Measurements from ENCODE around the gene CDC14C. TPM values are rescaled to one million over a fixed set of nuclear protein-coding genes. Genes with fewer than 3 reads are reported as not detected.

Gene CDC14C
- not detected for total RNA-seq
- polyA plus RNA-seq, result not detected

- Mint-ChIP-seq H3K9me3 (peaks cover 0 to 2% (median 0%) of the 10 kb centered on the region in 5 donors), H3K27ac (no peak within 1 kb of the TSS), H3K4me1 (no peaks in the 10 kb centered on the region), H3K4me3 (no peak within 1 kb of the TSS), H3K36me3 (no peaks in the 10 kb centered on the region), H3K27me3 (no peaks in the 10 kb centered on the region)
- CTCF ChIA-PET, result no interaction called here
- Histone ChIP-seq H3K36me3 (ENCODE audit: insufficient read depth, low read length) (no peaks in the 10 kb centered on the region), H3K27ac (ENCODE audit: low read depth, low read length) (no peak within 1 kb of the TSS), H3K4me3 (ENCODE audit: low read length) (no peak within 1 kb of the TSS), H3K27me3 (ENCODE audit: insufficient read depth, low read length, poor library complexity, severe bottlenecking) (no peaks in the 10 kb centered on the region), H3K4me1 (ENCODE audit: insufficient read depth, low read length) (no peaks in the 10 kb centered on the region), H3K9me3 (ENCODE audit: low read length) (no peaks in the 10 kb centered on the region)
- no peak for DNase-seq
- POLR2A ChIA-PET, result no interaction called here
Measured at GRCh38 chr7:48924433-48924832, at the start of gene CDC14C. TSS of gene CDC14C (plus strand) at chr7:48924547. CDS start at chr7:48924673, 126 bp downstream.

DNA sequence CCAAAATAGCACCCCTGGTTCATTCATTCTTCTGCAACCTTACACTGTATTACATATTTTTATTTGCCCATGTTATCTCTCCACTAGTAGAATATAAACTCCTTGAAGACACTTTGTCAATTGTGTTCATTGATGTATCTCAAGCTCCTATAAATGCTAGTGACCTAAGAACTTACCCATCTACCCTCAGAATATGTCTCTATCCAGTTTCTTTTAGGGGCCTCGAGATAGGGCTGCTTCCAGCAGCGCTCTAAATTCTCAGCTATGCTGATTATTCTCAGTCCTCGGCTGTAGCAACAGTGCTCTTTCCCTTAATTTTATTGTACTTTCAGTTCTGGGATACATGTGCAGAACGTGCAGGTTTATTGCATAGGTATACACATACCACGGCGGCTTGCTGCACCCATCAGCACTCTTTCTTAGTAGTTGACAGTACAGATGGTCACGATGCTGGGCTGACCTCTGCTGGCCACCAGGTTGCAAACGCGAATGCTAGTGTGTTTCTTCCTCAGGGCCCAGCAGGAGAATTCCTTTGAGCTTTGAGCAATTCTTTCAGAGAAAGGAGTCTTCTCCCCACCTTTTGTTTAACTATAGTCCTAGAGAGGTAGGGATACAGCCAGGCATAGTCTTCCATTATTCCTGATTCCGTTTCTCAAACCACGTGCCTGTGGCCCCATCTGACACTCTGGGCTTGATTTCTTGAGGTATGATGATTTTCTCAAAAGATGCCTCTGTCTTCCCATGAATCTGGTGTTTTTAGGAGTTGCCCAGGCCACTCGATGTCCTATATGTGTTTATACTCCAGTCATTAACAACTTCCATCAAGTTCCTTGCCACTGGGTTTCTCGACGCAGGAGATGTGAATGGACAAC lies 49.1 kb upstream of the CDC14C start:
- H3K4me3 ChIP-seq (ENCODE audit: low read length), result no peak overlapping the region
- CTCF ChIA-PET, result no interaction called here
- Mint-ChIP-seq H3K27me3 (no peaks in the 10 kb centered on the region), H3K4me3 (no peak overlapping the region), H3K4me1 (no peaks in the 10 kb centered on the region), H3K27ac (no peak overlapping the region), H3K9me3 (peaks cover 0 to 9% (median 2%) of the 10 kb centered on the region in 5 donors), H3K36me3 (no peaks in the 10 kb centered on the region)
- POLR2A ChIA-PET, result no interaction called here
- H3K4me1 ChIP-seq (ENCODE audit: insufficient read depth, low read length), result no peaks in the 10 kb centered on the region
- no peak overlapping the region for H3K27ac ChIP-seq (ENCODE audit: low read depth, low read length)
- no peaks in the 10 kb centered on the region for H3K9me3 ChIP-seq (ENCODE audit: low read length)
- no peaks in the 10 kb centered on the region for H3K36me3 ChIP-seq (ENCODE audit: insufficient read depth, low read length)
- no peak for DNase-seq
- no peaks in the 10 kb centered on the region for H3K27me3 ChIP-seq (ENCODE audit: insufficient read depth, low read length, poor library complexity, severe bottlenecking)

GRCh38 chr7:48876087-48876486 lies 48.3 kb upstream of the CDC14C start:
- Histone ChIP-seq H3K27ac (ENCODE audit: low read depth, low read length) (no peak overlapping the region), H3K9me3 (ENCODE audit: low read length) (no peaks in the 10 kb centered on the region), H3K36me3 (ENCODE audit: insufficient read depth, low read length) (no peaks in the 10 kb centered on the region), H3K27me3 (ENCODE audit: insufficient read depth, low read length, poor library complexity, severe bottlenecking) (no peaks in the 10 kb centered on the region), H3K4me1 (ENCODE audit: insufficient read depth, low read length) (no peaks in the 10 kb centered on the region), H3K4me3 (ENCODE audit: low read length) (no peak overlapping the region)
- Mint-ChIP-seq H3K9me3 (peaks cover 0 to 11% (median 4%) of the 10 kb centered on the region in 5 donors), H3K27me3 (no peaks in the 10 kb centered on the region), H3K36me3 (no peaks in the 10 kb centered on the region), H3K27ac (no peak overlapping the region), H3K4me1 (no peaks in the 10 kb centered on the region), H3K4me3 (no peak overlapping the region)
- CTCF ChIA-PET, result no interaction called here
- DNase-seq, result no peak
- POLR2A ChIA-PET, result no interaction called here

DNA sequence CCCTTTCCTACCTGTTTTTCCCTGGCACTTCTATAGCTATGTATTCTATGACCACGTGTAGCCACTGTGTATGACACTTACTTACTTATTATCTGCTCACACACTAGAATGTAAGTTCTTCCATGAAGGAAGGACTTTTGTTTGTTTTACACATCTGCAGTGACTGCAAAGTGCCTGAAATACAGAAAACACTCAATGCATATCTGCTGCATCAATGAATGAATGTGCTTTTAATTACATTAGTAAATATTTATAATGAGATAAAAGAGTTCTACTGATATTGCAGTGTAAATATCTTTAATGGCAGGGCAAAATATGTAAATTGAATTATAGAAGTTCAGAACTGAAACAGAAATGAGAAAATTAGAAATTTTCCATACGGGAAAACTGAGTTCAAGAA lies 43.5 kb upstream of the CDC14C start:
- H3K4me1 Mint-ChIP-seq, result no peaks in the 10 kb centered on the region
- Histone ChIP-seq H3K9me3 (ENCODE audit: low read length) (no peaks in the 10 kb centered on the region), H3K4me3 (ENCODE audit: low read length) (no peak overlapping the region), H3K27ac (ENCODE audit: low read depth, low read length) (no peak overlapping the region), H3K36me3 (ENCODE audit: insufficient read depth, low read length) (no peaks in the 10 kb centered on the region), H3K27me3 (ENCODE audit: insufficient read depth, low read length, poor library complexity, severe bottlenecking) (no peaks in the 10 kb centered on the region), H3K4me1 (ENCODE audit: insufficient read depth, low read length) (no peaks in the 10 kb centered on the region)
- ChIA-PET CTCF (no interaction called here), POLR2A (no interaction called here)
- peaks cover 6 to 12% (median 10%) of the 10 kb centered on the region in 5 donors for H3K9me3 Mint-ChIP-seq
- H3K36me3 Mint-ChIP-seq, result no peaks in the 10 kb centered on the region
- H3K4me3 Mint-ChIP-seq, result no peak overlapping the region
- DNase-seq, result no peak
- no peak overlapping the region for H3K27ac Mint-ChIP-seq
- peaks cover 0 to 2% of the 10 kb centered on the region in 2 donors for H3K27me3 Mint-ChIP-seq

DNA sequence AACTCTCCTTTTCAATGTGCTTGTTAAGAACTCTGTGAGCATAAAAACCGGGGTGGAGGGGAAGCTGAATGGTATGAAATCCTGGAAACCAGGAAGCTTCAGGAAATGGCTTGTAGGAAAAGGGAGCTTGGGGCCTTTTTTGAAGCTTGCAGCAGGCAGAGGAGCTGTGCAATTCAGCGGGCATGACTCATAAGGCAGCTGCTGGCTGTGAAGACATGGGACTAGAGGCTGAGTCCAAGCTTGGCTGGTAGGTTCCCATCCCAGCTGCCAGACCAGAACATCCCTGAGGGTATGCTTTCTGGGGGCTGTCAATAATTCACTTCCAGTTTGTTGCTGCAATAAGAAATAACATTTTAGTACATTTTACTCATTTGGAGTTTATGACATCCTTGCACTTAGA lies 36.8 kb upstream of the CDC14C start:
- no peak overlapping the region for H3K4me3 Mint-ChIP-seq
- H3K36me3 ChIP-seq (ENCODE audit: insufficient read depth, low read length), result no peaks in the 10 kb centered on the region
- H3K4me1 Mint-ChIP-seq, result no peaks in the 10 kb centered on the region
- no peaks in the 10 kb centered on the region for H3K4me1 ChIP-seq (ENCODE audit: insufficient read depth, low read length)
- H3K27me3 ChIP-seq (ENCODE audit: insufficient read depth, low read length, poor library complexity, severe bottlenecking), result no peaks in the 10 kb centered on the region
- peaks cover 10 to 27% (median 24%) of the 10 kb centered on the region in 5 donors for H3K9me3 Mint-ChIP-seq
- H3K4me3 ChIP-seq (ENCODE audit: low read length), result no peak overlapping the region
- CTCF ChIA-PET, result no interaction called here
- POLR2A ChIA-PET, result no interaction called here
- H3K27me3 Mint-ChIP-seq, result no peaks in the 10 kb centered on the region
- H3K36me3 Mint-ChIP-seq, result no peaks in the 10 kb centered on the region
- H3K27ac ChIP-seq (ENCODE audit: low read depth, low read length), result no peak overlapping the region
- DNase-seq, result no peak
- H3K27ac Mint-ChIP-seq, result no peak overlapping the region
- H3K9me3 ChIP-seq (ENCODE audit: low read length), result peaks cover 4% of the 10 kb centered on the region

DNA sequence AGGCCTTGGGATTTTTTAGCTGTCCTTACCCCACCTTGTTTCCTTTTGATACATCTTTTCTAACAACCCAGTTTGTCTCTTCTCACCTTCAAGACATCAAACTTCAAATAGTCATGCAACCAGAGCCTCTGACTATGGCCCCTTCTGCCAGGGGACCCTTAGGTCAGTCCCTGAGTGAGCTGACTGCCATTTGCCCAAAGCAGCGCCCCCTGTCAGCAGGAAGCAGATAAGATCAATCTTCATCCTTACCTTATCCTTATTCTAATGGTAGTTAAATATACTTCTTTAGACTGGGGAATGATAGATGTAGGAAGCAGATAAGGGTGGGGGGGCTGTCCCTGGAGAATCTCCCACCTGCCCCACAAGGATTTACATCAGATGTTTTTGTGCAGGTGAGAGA lies 29.8 kb upstream of the CDC14C start:
- DNase-seq, result no peak
- peaks cover 4% of the 10 kb centered on the region for H3K9me3 ChIP-seq (ENCODE audit: low read length)
- no peaks in the 10 kb centered on the region for H3K4me1 Mint-ChIP-seq
- no peak overlapping the region for H3K27ac ChIP-seq (ENCODE audit: low read depth, low read length)
- no peaks in the 10 kb centered on the region for H3K36me3 Mint-ChIP-seq
- POLR2A ChIA-PET, result no interaction called here
- no peaks in the 10 kb centered on the region for H3K27me3 ChIP-seq (ENCODE audit: insufficient read depth, low read length, poor library complexity, severe bottlenecking)
- H3K4me3 ChIP-seq (ENCODE audit: low read length), result no peak overlapping the region
- no peak overlapping the region for H3K27ac Mint-ChIP-seq
- CTCF ChIA-PET, result no interaction called here
- H3K36me3 ChIP-seq (ENCODE audit: insufficient read depth, low read length), result no peaks in the 10 kb centered on the region
- H3K4me1 ChIP-seq (ENCODE audit: insufficient read depth, low read length), result no peaks in the 10 kb centered on the region
- H3K9me3 Mint-ChIP-seq, result peaks cover 8 to 18% (median 14%) of the 10 kb centered on the region in 5 donors
- no peaks in the 10 kb centered on the region for H3K27me3 Mint-ChIP-seq
- H3K4me3 Mint-ChIP-seq, result no peak overlapping the region

DNA sequence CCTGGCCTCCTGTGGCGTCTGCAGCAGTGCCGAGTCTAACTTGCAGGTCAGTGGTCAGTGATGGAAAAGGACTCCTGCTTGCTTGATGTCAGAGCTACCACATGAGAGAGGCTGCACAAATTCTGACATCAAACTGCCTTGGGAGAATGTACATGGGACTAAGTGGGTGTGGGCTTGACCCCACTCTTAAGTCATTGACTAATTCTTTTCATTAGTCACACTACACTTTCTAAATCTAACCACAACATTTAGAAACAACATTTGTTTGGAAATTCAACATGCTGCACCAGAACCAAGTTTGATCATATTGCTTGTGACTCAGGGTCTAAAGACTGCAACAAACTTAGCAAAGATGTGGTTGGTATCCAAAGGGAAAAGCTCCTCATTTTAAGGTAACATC lies 24.4 kb upstream of the CDC14C start:
- Mint-ChIP-seq H3K4me3 (no peak overlapping the region), H3K9me3 (peaks cover 0 to 3% (median 2%) of the 10 kb centered on the region in 5 donors), H3K36me3 (no peaks in the 10 kb centered on the region), H3K4me1 (no peaks in the 10 kb centered on the region), H3K27me3 (no peaks in the 10 kb centered on the region), H3K27ac (no peak overlapping the region)
- H3K9me3 ChIP-seq (ENCODE audit: low read length), result no peaks in the 10 kb centered on the region
- H3K27me3 ChIP-seq (ENCODE audit: insufficient read depth, low read length, poor library complexity, severe bottlenecking), result no peaks in the 10 kb centered on the region
- no peaks in the 10 kb centered on the region for H3K4me1 ChIP-seq (ENCODE audit: insufficient read depth, low read length)
- ChIA-PET CTCF (no interaction called here), POLR2A (no interaction called here)
- no peak for DNase-seq
- H3K36me3 ChIP-seq (ENCODE audit: insufficient read depth, low read length), result no peaks in the 10 kb centered on the region
- H3K27ac ChIP-seq (ENCODE audit: low read depth, low read length), result no peak overlapping the region
- H3K4me3 ChIP-seq (ENCODE audit: low read length), result no peak overlapping the region

DNA sequence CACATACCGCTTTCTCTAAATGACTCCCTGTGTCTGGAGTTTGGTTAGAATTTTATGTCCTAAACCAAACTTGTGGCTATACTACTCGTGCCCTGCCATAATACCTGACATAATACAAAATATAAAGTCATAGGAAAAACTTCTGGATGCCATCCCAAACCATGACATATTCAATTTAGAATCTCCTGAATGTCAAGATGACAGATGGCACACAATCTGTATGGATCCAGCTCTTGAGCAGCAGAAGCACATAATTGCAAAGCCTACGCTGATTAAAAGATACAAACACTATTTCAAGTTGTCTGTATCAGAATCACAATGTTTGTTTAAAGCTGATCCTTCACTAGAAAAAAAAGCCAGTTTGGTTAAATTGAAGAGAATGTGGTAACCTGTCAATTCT lies 22.4 kb upstream of the CDC14C start:
- no peaks in the 10 kb centered on the region for H3K36me3 Mint-ChIP-seq
- H3K27me3 Mint-ChIP-seq, result no peaks in the 10 kb centered on the region
- no peaks in the 10 kb centered on the region for H3K36me3 ChIP-seq (ENCODE audit: insufficient read depth, low read length)
- H3K27ac Mint-ChIP-seq, result no peak overlapping the region
- H3K4me3 Mint-ChIP-seq, result no peak overlapping the region
- no peaks in the 10 kb centered on the region for H3K4me1 Mint-ChIP-seq
- H3K27ac ChIP-seq (ENCODE audit: low read depth, low read length), result no peak overlapping the region
- H3K4me3 ChIP-seq (ENCODE audit: low read length), result no peak overlapping the region
- H3K27me3 ChIP-seq (ENCODE audit: insufficient read depth, low read length, poor library complexity, severe bottlenecking), result no peaks in the 10 kb centered on the region
- peaks cover 0 to 8% (median 3%) of the 10 kb centered on the region in 5 donors for H3K9me3 Mint-ChIP-seq
- ChIA-PET CTCF (no interaction called here), POLR2A (no interaction called here)
- H3K9me3 ChIP-seq (ENCODE audit: low read length), result no peaks in the 10 kb centered on the region
- no peak for DNase-seq
- no peaks in the 10 kb centered on the region for H3K4me1 ChIP-seq (ENCODE audit: insufficient read depth, low read length)
